GM23248 (cell line): ENCODE measurements around the gene TUBB1. TPM values are rescaled to one million over a fixed set of nuclear protein-coding genes. Genes with fewer than 3 reads are reported as not detected.

Experiments used
- DNase-seq: peaks from one replicate; pipeline ENCODE4 v3.0.0-alpha.2; 2015
- H2AFZ ChIP-seq: fragments of 200-600 bp; sonication (generic); 2 replicates; pipeline ENCODE4 v1.6.1; 2016; ENCODE audit warnings: antibody characterized with exemption
- H3F3A ChIP-seq: fragments of 200-600 bp; sonication (generic); 2 replicates; pipeline ENCODE4 v1.6.1; 2016; ENCODE audit warnings: mild to moderate bottlenecking, antibody characterized with exemption, mixed run types; ENCODE audit not compliant: insufficient read depth
- H3K27ac ChIP-seq: fragments of 200-600 bp; sonication (generic); 2 replicates; pipeline ENCODE4 v1.5.1; 2016; ENCODE audit warnings: mild to moderate bottlenecking
- H3K27me3 ChIP-seq: fragments of 200-600 bp; sonication (generic); replicated peaks from 2 replicates; pipeline ENCODE4 v1.6.1; 2016; ENCODE audit warnings: mild to moderate bottlenecking; ENCODE audit not compliant: insufficient read depth
- H3K36me3 ChIP-seq: fragments of 200-600 bp; sonication (generic); 2 replicates; pipeline ENCODE4 v1.6.1; 2016; ENCODE audit warnings: low read depth, mild to moderate bottlenecking
- H3K4me1 ChIP-seq: fragments of 200-600 bp; sonication (generic); 2 replicates; pipeline ENCODE4 v1.6.1; 2016; ENCODE audit warnings: mild to moderate bottlenecking; ENCODE audit not compliant: insufficient read depth
- H3K4me2 ChIP-seq: fragments of 200-600 bp; sonication (generic); one replicate; pipeline ENCODE4 v1.6.1; 2016; ENCODE audit warnings: mild to moderate bottlenecking; ENCODE audit not compliant: unreplicated experiment
- H3K4me3 ChIP-seq: fragments of 200-600 bp; sonication (generic); 2 replicates; pipeline ENCODE4 v1.5.1; 2016; ENCODE audit warnings: mild to moderate bottlenecking
- H3K79me2 ChIP-seq: fragments of 200-600 bp; sonication (generic); 2 replicates; pipeline ENCODE4 v1.6.1; 2016; ENCODE audit warnings: mild to moderate bottlenecking; ENCODE audit not compliant: insufficient read depth
- H3K9ac ChIP-seq: fragments of 200-600 bp; sonication (generic); 2 replicates; pipeline ENCODE4 v1.6.1; 2016; ENCODE audit warnings: mild to moderate bottlenecking
- H3K9me2 ChIP-seq: fragments of 200-600 bp; sonication (generic); 2 replicates; pipeline ENCODE4 v1.6.1; 2016; ENCODE audit warnings: mixed run types, mild to moderate bottlenecking, moderate library complexity; ENCODE audit not compliant: insufficient read depth
- H3K9me3 ChIP-seq: fragments of 200-600 bp; sonication (generic); one replicate; pipeline ENCODE4 v1.6.1; 2017; ENCODE audit warnings: low read depth
- H4K20me1 ChIP-seq: fragments of 200-600 bp; sonication (generic); 2 replicates; pipeline ENCODE4 v1.6.0; 2016; ENCODE audit not compliant: insufficient read depth
- EZH2 ChIP-seq: fragments of 200-600 bp; sonication (generic); IDR thresholded peaks from 2 replicates; pipeline ENCODE4 v1.6.1; 2018; ENCODE audit warnings: antibody characterized with exemption, mild to moderate bottlenecking; ENCODE audit not compliant: insufficient read depth, poor library complexity, severe bottlenecking
- EZH2phosphoT487 ChIP-seq: fragments of 200-600 bp; sonication (generic); IDR thresholded peaks from 2 replicates; pipeline ENCODE4 v1.6.1; 2018; ENCODE audit warnings: antibody characterized with exemption, moderate library complexity, mild to moderate bottlenecking, low read depth; ENCODE audit not compliant: insufficient read depth
- WGBS, 2 experiments: methylation state at CpG; one replicate each; pipeline ENCODE4 v1.1.6; 2015 to 2017; ENCODE audit warnings: low lambda C conversion rate in 2 of 2, low coverage in 1 of 2; ENCODE audit errors: missing lambda C conversion rate in 2 of 2; 5-methylcytosine and 5-hydroxymethylcytosine counted together
- in situ Hi-C: fragments of 300-500 bp; cut with MboI; formaldehyde crosslinking; loops from 2 replicates; pipeline ENCODE4 v1.15.0; 2020
- polyA plus RNA-seq: library from polyadenylated mRNA; unstranded; fragments of >200 nt; fragmentation: Nextera tagmentation; extraction: Ambion mirVana; gene quantifications from 2 replicates; pipeline ENCODE4 v1.2.1, GENCODE V29; 2016
- total RNA-seq: library from RNA; depleted of rRNA; stranded (reverse); fragments of >200 nt; shearing (Covaris generic); gene quantifications from 2 replicates; pipeline ENCODE4 v1.2.3, GENCODE V29; 2014

TUBB1 gene
- total and polyA plus RNA-seq, 2 experiments from 2014 or later: 0.09 TPM; not detected in 1

DNA sequence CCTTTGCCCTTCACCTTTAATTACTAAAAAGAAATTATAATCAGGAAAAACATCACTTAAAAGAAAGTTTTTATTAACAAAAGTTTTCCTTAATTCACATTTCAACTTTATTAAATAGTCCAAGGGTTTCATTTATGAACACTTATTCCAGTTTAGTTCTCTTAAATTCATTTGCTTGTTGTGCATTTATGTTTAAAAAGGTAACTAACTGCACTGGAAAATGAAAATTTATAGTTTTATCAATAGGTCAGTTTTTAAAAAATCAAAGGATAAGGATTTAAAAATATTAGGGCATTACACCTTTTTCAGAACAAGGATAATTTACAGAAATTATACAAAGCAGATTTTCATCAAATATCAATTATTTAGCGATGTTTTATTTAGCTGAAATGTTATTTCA is 13.9 kb downstream of the TUBB1 start:
- Histone ChIP-seq H3K27me3 (no peaks in the 10 kb centered on the region), H3K9me3 (no peaks in the 10 kb centered on the region), H2AFZ (peak overlapping the region; percentile 73), H3K9ac (peak overlapping the region; percentile 84), H3K9me2 (no peaks in the 10 kb centered on the region), H3K27ac (peak overlapping the region; percentile 60), H4K20me1 (0 out of 2 replicates have a peak, but pooled peaks cover 6% of the 10 kb centered on the region), H3K4me2 (peak overlapping the region; percentile 73), H3F3A (peaks cover 56% of the 10 kb centered on the region), H3K4me3 (peak overlapping the region; percentile 79), H3K79me2 (peaks cover 81% of the 10 kb centered on the region), H3K4me1 (peaks cover 41% of the 10 kb centered on the region), H3K36me3 (peaks cover 50% of the 10 kb centered on the region)
- in situ Hi-C loops: no loop called here
- WGBS, 2 experiments: 100% methylated on average over 1 of the region's 1 CpG
- DNase-seq: no peak
- TF ChIP-seq EZH2: no peak
- no peak for TF ChIP-seq EZH2phosphoT487

DNA sequence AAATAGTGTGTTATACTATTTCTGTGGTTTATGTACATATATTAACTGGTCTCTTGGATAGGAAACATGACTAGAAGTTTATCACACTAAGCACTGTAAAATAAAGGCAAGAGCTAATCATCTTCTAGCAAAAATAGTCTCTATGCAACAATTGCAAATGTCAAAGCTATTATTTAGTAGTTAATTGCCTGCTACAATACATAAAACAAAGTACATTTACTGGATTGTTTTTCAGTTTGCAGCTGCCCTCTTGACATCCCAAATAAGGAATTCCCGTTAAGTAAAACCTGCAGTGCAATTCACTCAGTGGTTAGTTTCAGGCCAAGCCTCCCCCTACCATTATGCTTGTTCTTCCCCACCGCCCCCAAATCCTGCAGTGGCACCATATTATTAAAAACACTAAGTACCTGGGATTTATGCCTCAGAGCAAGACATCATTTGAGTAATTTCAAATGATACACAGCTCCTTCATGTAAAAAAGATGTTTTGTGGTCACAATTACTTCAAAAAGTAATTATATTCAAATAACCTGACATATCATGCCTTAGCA is 14.5 kb downstream of the TUBB1 start:
- H3K4me2 ChIP-seq: peak overlapping the region; percentile 73
- H3K27me3 ChIP-seq: no peaks in the 10 kb centered on the region
- H3K79me2 ChIP-seq: peaks cover 81% of the 10 kb centered on the region
- H3F3A ChIP-seq: peaks cover 50% of the 10 kb centered on the region
- H3K9ac ChIP-seq: peak overlapping the region; percentile 84; the same call in 1 of the 2 replicates
- H4K20me1 ChIP-seq: 0 out of 2 replicates have a peak, but pooled peaks cover 2% of the 10 kb centered on the region
- no peak overlapping the region for H3K4me3 ChIP-seq
- no peaks in the 10 kb centered on the region for H3K9me3 ChIP-seq
- H3K36me3 ChIP-seq: peaks cover 48% of the 10 kb centered on the region
- H3K9me2 ChIP-seq: no peaks in the 10 kb centered on the region
- no peak overlapping the region for H2AFZ ChIP-seq
- in situ Hi-C loops: no loop called here
- 0 out of 2 replicates have a peak overlapping the region, but pooled peaks have one; percentile 60 for H3K27ac ChIP-seq
- no peak for DNase-seq
- TF ChIP-seq EZH2phosphoT487: no peak
- TF ChIP-seq EZH2: no peak
- WGBS, 2 experiments: 97 to 100% methylated on average over 2 of the region's 2 CpGs
- peaks cover 39% of the 10 kb centered on the region for H3K4me1 ChIP-seq

DNA sequence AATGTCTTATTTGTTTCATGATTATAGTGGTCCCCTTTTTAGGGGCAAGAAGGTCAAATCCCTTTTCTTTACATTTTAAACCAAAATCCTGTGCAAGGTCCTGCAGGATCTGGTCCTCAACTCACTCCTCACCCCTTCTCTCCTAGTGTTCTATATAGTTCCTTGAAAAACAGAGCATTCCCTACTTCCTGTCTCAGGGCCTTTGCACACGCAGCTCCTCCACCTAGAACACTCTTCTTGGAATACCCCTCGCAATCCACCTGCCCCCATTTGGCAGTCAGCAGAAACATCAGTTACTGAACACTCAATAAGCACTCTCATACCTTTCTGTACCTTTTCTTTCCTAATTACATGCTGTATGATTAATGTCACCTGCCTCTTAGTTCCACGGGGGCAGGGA is 16.2 kb downstream of the TUBB1 start:
- Histone ChIP-seq H4K20me1 (no peaks in the 10 kb centered on the region), H3K27ac (no peak overlapping the region), H3K9me3 (no peaks in the 10 kb centered on the region), H3K36me3 (peaks cover 42% of the 10 kb centered on the region), H3K79me2 (peaks cover 81% of the 10 kb centered on the region), H3K9me2 (no peaks in the 10 kb centered on the region), H2AFZ (no peak overlapping the region), H3K4me1 (peaks cover 38% of the 10 kb centered on the region), H3K4me2 (no peak overlapping the region), H3K9ac (no peak overlapping the region), H3F3A (peaks cover 35% of the 10 kb centered on the region), H3K4me3 (no peak overlapping the region), H3K27me3 (no peaks in the 10 kb centered on the region)
- WGBS, 2 experiments: 100% methylated on average over 3 of the region's 3 CpGs
- TF ChIP-seq EZH2 (no peak), EZH2phosphoT487 (no peak)
- in situ Hi-C loops: no loop called here
- DNase-seq: no peak

DNA sequence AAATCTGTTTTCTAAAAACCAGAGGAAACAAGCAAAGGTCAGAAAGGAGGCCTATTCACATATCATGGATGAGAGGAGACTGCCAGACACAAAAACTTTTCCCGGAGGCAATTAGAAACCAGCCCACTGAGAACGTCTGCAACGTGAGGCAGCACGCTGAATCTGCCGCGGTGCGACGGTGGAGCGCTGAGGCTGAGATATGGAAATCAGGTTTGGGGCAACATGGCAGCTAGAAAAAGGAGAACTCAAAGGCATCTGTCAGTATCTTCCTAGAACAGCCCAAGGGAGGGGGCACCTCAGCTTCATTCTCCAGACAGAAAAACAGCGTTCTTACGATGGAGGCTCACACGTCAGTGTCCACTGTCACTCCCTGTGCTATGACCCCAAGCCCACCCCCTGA is 18.2 kb downstream of the TUBB1 start:
- Histone ChIP-seq H3K4me2 (no peak overlapping the region), H3K36me3 (peaks cover 42% of the 10 kb centered on the region), H3K9me3 (no peaks in the 10 kb centered on the region), H3K27ac (no peak overlapping the region), H4K20me1 (no peaks in the 10 kb centered on the region), H3K4me1 (peaks cover 34% of the 10 kb centered on the region), H3K9ac (no peak overlapping the region), H3F3A (peaks cover 28% of the 10 kb centered on the region), H3K79me2 (peaks cover 84% of the 10 kb centered on the region), H2AFZ (no peak overlapping the region), H3K27me3 (no peaks in the 10 kb centered on the region), H3K4me3 (no peak overlapping the region), H3K9me2 (no peaks in the 10 kb centered on the region)
- 98 to 99% methylated on average over 12 of the region's 12 CpGs for WGBS, 2 experiments
- no peak for DNase-seq
- TF ChIP-seq EZH2phosphoT487 (no peak), EZH2 (no peak)
- in situ Hi-C loops: no loop called here
